NCI-H2227 (cell line): ENCODE results near the gene THEM4.
A peak's percentile ranks its signal among the peaks of the same experiment; 100 is the strongest.
"Not testable (repeated sequence)": the region's sequence is repeated elsewhere in the genome, so short reads cannot be mapped to it uniquely, and the experiment has no call there.

Experiments used
- DNase-seq: peaks from one replicate; lab custom pipeline; 2025; ENCODE audit not compliant: unreplicated experiment; lab: John Stamatoyannopoulos, UW

The THEM4 gene

GRCh38 chr1:151897991-151898431 is 11.3 kb downstream of the THEM4 start:
- DNase-seq: no peak

- DNase-seq: no peak
These were observed 16.0 kb downstream of the THEM4 start for GRCh38 chr1:151893176-151893924.

GRCh38 chr1:151892190-151892589 is 17.1 kb downstream of the THEM4 start:
- DNase-seq: no peak

- no peak for DNase-seq
These were observed 17.8 kb downstream of the THEM4 start for GRCh38 chr1:151891512-151891911.

GRCh38 chr1:151888972-151889570 is 20.2 kb downstream of the THEM4 start:
- peak; percentile 16 for DNase-seq

GRCh38 chr1:151887028-151887427 is 22.3 kb downstream of the THEM4 start:
- DNase-seq: no peak

GRCh38 chr1:151885479-151885878 is 23.8 kb downstream of the THEM4 start:
- DNase-seq: no peak

GRCh38 chr1:151884879-151885278 is 24.4 kb downstream of the THEM4 start:
- DNase-seq: not testable (repeated sequence)

- DNase-seq: not testable (repeated sequence)
These were observed 24.9 kb downstream of the THEM4 start for GRCh38 chr1:151884445-151884844.

- DNase-seq: not testable (repeated sequence)
These were observed 25.4 kb downstream of the THEM4 start for GRCh38 chr1:151883898-151884297.

GRCh38 chr1:151882918-151883317 is 26.4 kb downstream of the THEM4 start:
- DNase-seq: not testable (repeated sequence)

- DNase-seq: no peak
These were observed 26.8 kb downstream of the THEM4 start for GRCh38 chr1:151882466-151882865.

GRCh38 chr1:151881479-151881878 is 27.8 kb downstream of the THEM4 start:
- DNase-seq: peak; percentile 36

GRCh38 chr1:151875419-151876097 is 33.8 kb downstream of the THEM4 start:
- DNase-seq: no peak

- DNase-seq: not testable (repeated sequence)
These were observed 36.5 kb downstream of the THEM4 start for GRCh38 chr1:151872776-151873175.

GRCh38 chr1:151871284-151872030 is 37.9 kb downstream of the THEM4 start:
- DNase-seq: no peak

GRCh38 chr1:151868486-151868885 is 40.8 kb downstream of the THEM4 start:
- DNase-seq: no peak

- DNase-seq: no peak
These were observed 41.4 kb downstream of the THEM4 start for GRCh38 chr1:151867765-151868411.

GRCh38 chr1:151867321-151867720 is 42.0 kb downstream of the THEM4 start:
- DNase-seq: no peak

GRCh38 chr1:151864411-151864810 is 44.9 kb downstream of the THEM4 start:
- no peak for DNase-seq

GRCh38 chr1:151862604-151863003 is 46.7 kb downstream of the THEM4 start:
- peak; percentile 11 for DNase-seq
